ENCODE measurements around the gene PCBP3.
A peak's percentile ranks its signal among the peaks of the same experiment; 100 is the strongest.
"Not testable (repeated sequence)": the region's sequence is repeated elsewhere in the genome, so short reads cannot be mapped to it uniquely, and the experiment has no call there.

Gene PCBP3

GRCh38 chr21:45643021-45643980 is at the start of gene PCBP3:
TSS of gene PCBP3 (plus strand) at chr21:45643725. CDS start at chr21:45850086, 206,361 bp downstream.
- DNase-seq, result no peak

- no peak for DNase-seq
Observed at GRCh38 chr21:45594721-45595489, 48.6 kb upstream of the PCBP3 start.

- DNase-seq, result no peak
Observed at GRCh38 chr21:45595574-45596295, 47.8 kb upstream of the PCBP3 start.

GRCh38 chr21:45596704-45597318 is 46.7 kb upstream of the PCBP3 start:
- DNase-seq, result peak; percentile 40 to 59

- no peak for DNase-seq
Observed at GRCh38 chr21:45598109-45598508, 45.4 kb upstream of the PCBP3 start.

GRCh38 chr21:45598666-45599065 is 44.9 kb upstream of the PCBP3 start:
- no peak for DNase-seq

- no peak for DNase-seq
Observed at GRCh38 chr21:45599146-45599581, 44.4 kb upstream of the PCBP3 start.

- DNase-seq, result no peak
Observed at GRCh38 chr21:45600248-45600647, 43.3 kb upstream of the PCBP3 start.

GRCh38 chr21:45601551-45601950 is 42.0 kb upstream of the PCBP3 start:
- DNase-seq, result no peak

- DNase-seq, result no peak
Observed at GRCh38 chr21:45602106-45602505, 41.4 kb upstream of the PCBP3 start.

- DNase-seq, result no peak
Observed at GRCh38 chr21:45603481-45603880, 40.0 kb upstream of the PCBP3 start.

GRCh38 chr21:45604681-45605080 is 38.8 kb upstream of the PCBP3 start:
- not testable (repeated sequence) for DNase-seq

GRCh38 chr21:45607021-45607908 is 36.3 kb upstream of the PCBP3 start:
- no peak for DNase-seq

- no peak for DNase-seq
Observed at GRCh38 chr21:45607909-45608295, 35.6 kb upstream of the PCBP3 start.

- not testable (repeated sequence) for DNase-seq
Observed at GRCh38 chr21:45608747-45609470, 34.6 kb upstream of the PCBP3 start.

- DNase-seq, result not testable (repeated sequence)
Observed at GRCh38 chr21:45609616-45610015, 33.9 kb upstream of the PCBP3 start.

GRCh38 chr21:45611296-45611695 is 32.2 kb upstream of the PCBP3 start:
- DNase-seq, result no peak

- no peak for DNase-seq
Observed at GRCh38 chr21:45611939-45612664, 31.4 kb upstream of the PCBP3 start.

- DNase-seq, result not testable (repeated sequence)
Observed at GRCh38 chr21:45612665-45613019, 30.9 kb upstream of the PCBP3 start.

GRCh38 chr21:45613396-45613795 is 30.1 kb upstream of the PCBP3 start:
- no peak for DNase-seq

Data from Kasumi-1 (cell line).